T-helper 22 cell (primary cell): ENCODE measurements around the gene TRPM7.
"Not testable (repeated sequence)": the region's sequence is repeated elsewhere in the genome, so short reads cannot be mapped to it uniquely, and the experiment has no call there.

Experiments
- DNase-seq: peaks from one replicate; pipeline ENCODE4 v3.0.0-alpha.2; 2020; ENCODE audit warnings: low read depth

Gene TRPM7

GRCh38 chr15:50686469-50687301, at the start of gene TRPM7:
Gene TRPM7, minus strand, starts transcription at chr15:50686797. Its CDS starts 264 bp downstream, at chr15:50686533.
- DNase-seq = peak; percentile 81

- no peak for DNase-seq
These were observed 48.6 kb upstream of the TRPM7 start for GRCh38 chr15:50735156-50735555.

GRCh38 chr15:50726315-50726714, 39.7 kb upstream of the TRPM7 start:
- DNase-seq = no peak

- DNase-seq = no peak
These were observed 32.1 kb upstream of the TRPM7 start for GRCh38 chr15:50718700-50719125.

GRCh38 chr15:50712018-50712417, 25.4 kb upstream of the TRPM7 start:
- no peak for DNase-seq

- DNase-seq = no peak
These were observed 24.0 kb upstream of the TRPM7 start for GRCh38 chr15:50710585-50710984.

- no peak for DNase-seq
These were observed 21.4 kb upstream of the TRPM7 start for GRCh38 chr15:50707878-50708427.

GRCh38 chr15:50702762-50703334, 16.3 kb upstream of the TRPM7 start:
- DNase-seq = no peak

GRCh38 chr15:50698101-50698500, 11.5 kb upstream of the TRPM7 start:
- DNase-seq = no peak

GRCh38 chr15:50697109-50697797, 10.7 kb upstream of the TRPM7 start:
- no peak for DNase-seq

GRCh38 chr15:50694634-50695165, 8.1 kb upstream of the TRPM7 start:
- not testable (repeated sequence) for DNase-seq

GRCh38 chr15:50687302-50687902, 805 bp upstream of the TRPM7 start:
- no peak for DNase-seq

- DNase-seq = peak; percentile 72
These were observed 575 bp downstream of the TRPM7 start for GRCh38 chr15:50685976-50686468.

- no peak for DNase-seq
These were observed 1.2 kb downstream of the TRPM7 start for GRCh38 chr15:50685191-50685975.

- DNase-seq = no peak
These were observed 5.1 kb downstream of the TRPM7 start for GRCh38 chr15:50681467-50681866.

GRCh38 chr15:50676799-50677483, 9.7 kb downstream of the TRPM7 start:
- DNase-seq = no peak

GRCh38 chr15:50675535-50676144, 11.0 kb downstream of the TRPM7 start:
- DNase-seq = no peak

- no peak for DNase-seq
These were observed 16.5 kb downstream of the TRPM7 start for GRCh38 chr15:50670115-50670514.

GRCh38 chr15:50669611-50670010, 17.0 kb downstream of the TRPM7 start:
- DNase-seq = no peak

GRCh38 chr15:50665938-50666337, 20.7 kb downstream of the TRPM7 start:
- no peak for DNase-seq
